HCEC 1CT (cell line): ENCODE measurements around the gene KRTAP22-2.

ENCODE experiments used
- DNase-seq: peaks from one replicate; pipeline ENCODE4 v3.0.0-alpha.2; 2017

Gene KRTAP22-2

GRCh38 chr21:30590297-30590696 lies at the start of gene KRTAP22-2:
TSS of gene KRTAP22-2 (minus strand) at chr21:30590397.
- no peak for DNase-seq

GRCh38 chr21:30638686-30639085 lies 48.5 kb upstream of the KRTAP22-2 start:
- no peak for DNase-seq

GRCh38 chr21:30634906-30635305 lies 44.7 kb upstream of the KRTAP22-2 start, which contains the start of gene KRTAP20-2:
TSS of gene KRTAP20-2 (plus strand) at chr21:30635206. CDS start at chr21:30635264, 58 bp downstream.
- DNase-seq: no peak

- DNase-seq: no peak
Observed at GRCh38 chr21:30629200-30629599, 39.0 kb upstream of the KRTAP22-2 start.

GRCh38 chr21:30628109-30628508 lies 37.9 kb upstream of the KRTAP22-2 start:
- DNase-seq: no peak

GRCh38 chr21:30625449-30626165 lies 35.4 kb upstream of the KRTAP22-2 start:
- no peak for DNase-seq

- DNase-seq: no peak
Observed at GRCh38 chr21:30623362-30623761, 33.2 kb upstream of the KRTAP22-2 start.

GRCh38 chr21:30620522-30620921 lies 30.3 kb upstream of the KRTAP22-2 start, which contains the start of gene KRTAP20-4:
TSS of gene KRTAP20-4 (plus strand) at chr21:30620627.
- DNase-seq: no peak

GRCh38 chr21:30620080-30620479 lies 29.9 kb upstream of the KRTAP22-2 start:
- DNase-seq: no peak

GRCh38 chr21:30616125-30616524 lies 25.9 kb upstream of the KRTAP22-2 start, which contains the start of gene KRTAP20-1:
TSS of gene KRTAP20-1 (plus strand) at chr21:30616425. CDS start at chr21:30616455, 30 bp downstream.
- no peak for DNase-seq

- DNase-seq: no peak
Observed at GRCh38 chr21:30615199-30615598, 25.0 kb upstream of the KRTAP22-2 start.

- no peak for DNase-seq
Observed at GRCh38 chr21:30613836-30614235, 23.6 kb upstream of the KRTAP22-2 start, which contains the start of gene KRTAP6-1. TSS of gene KRTAP6-1 (minus strand) at chr21:30613930. CDS start at chr21:30613904, 26 bp downstream.

- no peak for DNase-seq
Observed at GRCh38 chr21:30612132-30612531, 21.9 kb upstream of the KRTAP22-2 start.

GRCh38 chr21:30605968-30606367 lies 15.8 kb upstream of the KRTAP22-2 start:
- DNase-seq: no peak

- no peak for DNase-seq
Observed at GRCh38 chr21:30600787-30601186, 10.6 kb upstream of the KRTAP22-2 start, which contains the start of gene KRTAP22-1. TSS of gene KRTAP22-1 (plus strand) at chr21:30601087.

GRCh38 chr21:30598802-30599201 lies 8.6 kb upstream of the KRTAP22-2 start, which contains the start of gene KRTAP6-2:
TSS of gene KRTAP6-2 (minus strand) at chr21:30598902. CDS start at chr21:30598874, 28 bp downstream.
- DNase-seq: no peak

- DNase-seq: no peak
Observed at GRCh38 chr21:30592140-30592539, 1.9 kb upstream of the KRTAP22-2 start, which contains the start of gene KRTAP6-3. TSS of gene KRTAP6-3 (plus strand) at chr21:30592440. CDS start at chr21:30592446, 6 bp downstream.

- no peak for DNase-seq
Observed at GRCh38 chr21:30582870-30583269, 7.3 kb downstream of the KRTAP22-2 start.

GRCh38 chr21:30580132-30580531 lies 10.1 kb downstream of the KRTAP22-2 start:
- DNase-seq: no peak

- DNase-seq: no peak
Observed at GRCh38 chr21:30579346-30579745, 10.9 kb downstream of the KRTAP22-2 start.

GRCh38 chr21:30577766-30578165 lies 12.4 kb downstream of the KRTAP22-2 start:
- no peak for DNase-seq

- DNase-seq: no peak
Observed at GRCh38 chr21:30567617-30568016, 22.6 kb downstream of the KRTAP22-2 start.

GRCh38 chr21:30563630-30564029 lies 26.6 kb downstream of the KRTAP22-2 start:
- no peak for DNase-seq

- DNase-seq: no peak
Observed at GRCh38 chr21:30563072-30563471, 27.1 kb downstream of the KRTAP22-2 start.
